ENCODE data around the gene NOTCH4. TPM values are rescaled to one million over a fixed set of nuclear protein-coding genes. Genes with fewer than 3 reads are reported as not detected.
"Not testable (repeated sequence)": the region's sequence is repeated elsewhere in the genome, so short reads cannot be mapped to it uniquely, and the experiment has no call there.

Gene NOTCH4
- 1.1 and 2.2 TPM in 2 replicates for total RNA-seq (ENCODE audit: low replicate concordance)

GRCh38 chr6:32223258-32224235, at the start of gene NOTCH4:
TSS of gene NOTCH4 (minus strand) at chr6:32224067. CDS start at chr6:32223928, 139 bp downstream.
- no peak for TF ChIP-seq CTCF (IDR thresholded peaks at IDR 0.05; ENCODE audit: insufficient read depth, low read length)
- no peak within 1 kb of the TSS for H3K4me3 ChIP-seq (ENCODE audit: low read depth, low read length)
- DNase-seq (ENCODE audit: low read depth), result no peak

DNA sequence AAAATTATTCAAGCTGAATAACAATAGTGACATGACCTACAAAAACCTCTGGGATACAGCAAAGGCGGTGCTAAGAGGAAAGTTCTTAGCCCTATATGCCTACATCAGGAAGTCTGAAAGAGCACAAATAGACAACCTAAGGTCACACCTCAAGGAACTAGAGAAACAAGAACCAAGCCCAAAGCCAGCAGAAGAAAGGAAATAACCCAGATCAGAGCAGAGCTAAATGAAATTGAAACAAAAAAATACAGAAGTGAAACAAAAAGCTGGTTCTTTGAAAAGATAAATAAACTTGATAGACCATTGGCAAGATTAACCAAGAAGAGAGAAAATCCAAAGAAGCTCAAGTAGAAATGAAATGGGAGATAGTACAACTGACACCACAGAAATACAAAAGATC, 47.6 kb upstream of the NOTCH4 start:
- no peak overlapping the region for H3K4me3 ChIP-seq (ENCODE audit: low read depth, low read length)
- TF ChIP-seq CTCF (IDR thresholded peaks at IDR 0.05; ENCODE audit: insufficient read depth, low read length), result no peak
- DNase-seq (ENCODE audit: low read depth), result no peak

DNA sequence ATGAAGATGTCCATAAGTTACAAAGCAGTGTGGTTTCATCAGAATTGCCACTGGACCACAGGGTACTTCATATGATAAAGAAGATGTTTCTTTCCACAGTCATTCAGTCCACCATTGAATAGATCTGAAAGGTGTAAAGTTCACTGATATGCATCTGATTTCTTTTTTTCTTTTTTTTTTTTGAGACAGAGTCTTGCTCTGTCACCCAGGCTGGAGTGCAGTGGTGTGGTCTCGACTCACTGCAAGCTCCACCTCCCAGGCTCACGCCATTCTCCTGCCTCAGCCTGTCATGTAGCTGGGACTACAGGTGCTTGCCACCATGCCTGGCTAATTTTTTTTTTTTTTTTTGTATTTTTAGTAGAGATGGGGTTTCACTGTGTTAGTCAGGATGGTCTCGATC, 44.6 kb upstream of the NOTCH4 start:
- not testable (repeated sequence) for H3K4me3 ChIP-seq (ENCODE audit: low read depth, low read length); DNase-seq (ENCODE audit: low read depth)

- H3K4me3 ChIP-seq (ENCODE audit: low read depth, low read length), result no peak overlapping the region
- DNase-seq (ENCODE audit: low read depth), result no peak
- TF ChIP-seq CTCF (IDR thresholded peaks at IDR 0.05; ENCODE audit: insufficient read depth, low read length), result no peak
These were observed 43.2 kb upstream of the NOTCH4 start for GRCh38 chr6:32267035-32267434.

DNA sequence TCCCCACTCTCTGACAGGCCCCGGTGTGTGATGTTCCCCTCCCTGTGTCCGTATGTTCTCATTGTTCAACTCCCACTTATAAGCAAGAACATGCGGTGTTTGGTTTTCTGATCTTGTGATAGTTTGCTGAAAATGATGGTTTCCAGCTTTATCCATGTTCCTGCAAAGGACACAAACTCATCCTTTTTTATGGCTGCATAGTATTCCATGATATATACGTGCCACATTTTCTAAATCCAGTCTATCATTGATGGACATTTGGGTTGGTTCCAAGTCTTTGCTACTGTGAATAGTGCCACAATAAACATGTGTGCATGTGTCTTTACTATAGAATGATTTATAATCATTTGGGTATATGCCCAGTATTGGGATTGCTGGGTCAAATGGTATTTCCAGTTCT, 33.4 kb upstream of the NOTCH4 start:
- DNase-seq (ENCODE audit: low read depth); H3K4me3 ChIP-seq (ENCODE audit: low read depth, low read length): not testable (repeated sequence)

GRCh38 chr6:32255199-32256153, 31.6 kb upstream of the NOTCH4 start:
- peak; percentile 94 for DNase-seq (ENCODE audit: low read depth)
- peak overlapping the region; percentile 55 for H3K4me3 ChIP-seq (ENCODE audit: low read depth, low read length)
- peak; percentile 89 for TF ChIP-seq CTCF (IDR thresholded peaks at IDR 0.05; ENCODE audit: insufficient read depth, low read length)

GRCh38 chr6:32254761-32255198, 30.9 kb upstream of the NOTCH4 start:
- TF ChIP-seq CTCF (IDR thresholded peaks at IDR 0.05; ENCODE audit: insufficient read depth, low read length), result no peak
- no peak for DNase-seq (ENCODE audit: low read depth)
- H3K4me3 ChIP-seq (ENCODE audit: low read depth, low read length), result peak overlapping the region; percentile 55

Measured in fibroblast of the aortic adventitia (primary cell).